MCF 10A (cell line): ENCODE measurements around the gene SPZ1. TPM values are rescaled to one million over a fixed set of nuclear protein-coding genes. Genes with fewer than 3 reads are reported as not detected.

Source experiments
- BruUV-seq: library from RNA; stranded (reverse); fragments of 400-500 nt; replicated peaks from 2 replicates; lab custom pipeline; 2021; lab: Mats Ljungman, UMichigan
- CTCF ChIA-PET: fragments of 300-600 bp; sonication (Branson Sonifier 250); formaldehyde crosslinking; extraction: SDS; loops from one replicate; lab custom pipeline; 2021; ENCODE audit warnings: antibody characterized with exemption, inconsistent platforms; lab: Yijun Ruan, JAX
- POLR2A ChIA-PET: fragments of 300-600, 350-650 bp; sonication (Branson Sonifier 250); formaldehyde crosslinking; extraction: SDS; loops from one replicate; lab custom pipeline; 2020; ENCODE audit warnings: antibody characterized with exemption, inconsistent platforms; lab: Yijun Ruan, JAX
- DNase-seq: peaks from one replicate; pipeline ENCODE4 v3.0.0-alpha.2; 2018; ENCODE audit not compliant: unreplicated experiment
- H3K27ac Mint-ChIP-seq: one replicate; pipeline ENCODE4 v1.8.0; 2022; ENCODE audit warnings: mild to moderate bottlenecking, low read depth, mixed read lengths; ENCODE audit not compliant: unreplicated experiment
- H3K27me3 Mint-ChIP-seq: one replicate; pipeline ENCODE4 v1.8.0; 2022; ENCODE audit warnings: mixed read lengths; ENCODE audit not compliant: insufficient read depth, unreplicated experiment
- H3K36me3 Mint-ChIP-seq: one replicate; pipeline ENCODE4 v1.8.0; 2022; ENCODE audit warnings: mild to moderate bottlenecking, moderate library complexity, mixed read lengths; ENCODE audit not compliant: insufficient read depth, unreplicated experiment
- H3K4me1 Mint-ChIP-seq: one replicate; pipeline ENCODE4 v1.8.0; 2022; ENCODE audit warnings: mixed read lengths; ENCODE audit not compliant: insufficient read depth, unreplicated experiment
- H3K4me3 Mint-ChIP-seq: one replicate; pipeline ENCODE4 v1.8.0; 2022; ENCODE audit warnings: mild to moderate bottlenecking, moderate library complexity, mixed read lengths; ENCODE audit not compliant: unreplicated experiment
- H3K9me3 Mint-ChIP-seq: one replicate; pipeline ENCODE4 v1.8.0; 2022; ENCODE audit warnings: mixed read lengths; ENCODE audit not compliant: unreplicated experiment
- intact Hi-C: fragments of 100-400 bp; cut with micrococcal nuclease; formaldehyde crosslinking; loops from 2 replicates; pipeline ENCODE4 v1.14.1; 2022
- total RNA-seq: library from RNA; stranded (reverse); gene quantifications from 2 replicates; pipeline ENCODE4 v1.2.3, GENCODE V29; 2022
- TF ChIP-seq, protein P1 (sequence below): fragments of 200-600 bp; IDR thresholded peaks from one replicate; pipeline ENCODE4 v1.8.0; 2022; ENCODE audit warnings: antibody characterized with exemption, mild to moderate bottlenecking; ENCODE audit not compliant: unreplicated experiment

The SPZ1 gene
- total RNA-seq, 1 experiment from 2014 or later: not detected

DNA sequence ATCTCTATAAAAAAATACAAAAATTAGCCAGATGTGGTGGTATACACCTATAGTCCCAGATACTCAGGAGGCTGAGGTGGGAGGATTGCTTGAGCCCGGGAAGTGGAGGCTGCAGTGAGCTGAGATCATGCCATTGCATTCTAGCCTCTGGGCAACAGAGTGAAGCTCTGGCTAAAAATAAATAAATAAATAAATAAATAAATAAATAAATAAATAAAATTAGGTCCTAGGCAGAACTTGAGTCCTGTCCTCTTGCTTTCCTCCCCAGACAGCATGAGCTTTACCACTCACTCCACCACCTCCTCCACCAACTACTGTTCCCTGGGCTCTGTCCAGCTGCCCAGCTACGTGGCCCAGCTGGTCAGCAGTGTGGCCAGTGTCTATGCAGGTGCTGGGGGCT is 31.6 kb upstream of the SPZ1 start:
- H3K9me3 Mint-ChIP-seq: peaks cover 5% of the 10 kb centered on the region
- H3K27ac Mint-ChIP-seq: no peak overlapping the region
- H3K4me1 Mint-ChIP-seq: no peaks in the 10 kb centered on the region
- no peaks in the 10 kb centered on the region for H3K27me3 Mint-ChIP-seq
- no peak overlapping the region for H3K4me3 Mint-ChIP-seq
- no peak for DNase-seq
- CTCF ChIA-PET: interaction anchor here (1.6 kb wide), 1 partner anchor 196 kb away, joined by 6 read pairs; no protein-coding TSS in a partner anchor
- POLR2A ChIA-PET: no interaction called here
- intact Hi-C loops: no loop called here
- TF ChIP-seq, protein P1, sequence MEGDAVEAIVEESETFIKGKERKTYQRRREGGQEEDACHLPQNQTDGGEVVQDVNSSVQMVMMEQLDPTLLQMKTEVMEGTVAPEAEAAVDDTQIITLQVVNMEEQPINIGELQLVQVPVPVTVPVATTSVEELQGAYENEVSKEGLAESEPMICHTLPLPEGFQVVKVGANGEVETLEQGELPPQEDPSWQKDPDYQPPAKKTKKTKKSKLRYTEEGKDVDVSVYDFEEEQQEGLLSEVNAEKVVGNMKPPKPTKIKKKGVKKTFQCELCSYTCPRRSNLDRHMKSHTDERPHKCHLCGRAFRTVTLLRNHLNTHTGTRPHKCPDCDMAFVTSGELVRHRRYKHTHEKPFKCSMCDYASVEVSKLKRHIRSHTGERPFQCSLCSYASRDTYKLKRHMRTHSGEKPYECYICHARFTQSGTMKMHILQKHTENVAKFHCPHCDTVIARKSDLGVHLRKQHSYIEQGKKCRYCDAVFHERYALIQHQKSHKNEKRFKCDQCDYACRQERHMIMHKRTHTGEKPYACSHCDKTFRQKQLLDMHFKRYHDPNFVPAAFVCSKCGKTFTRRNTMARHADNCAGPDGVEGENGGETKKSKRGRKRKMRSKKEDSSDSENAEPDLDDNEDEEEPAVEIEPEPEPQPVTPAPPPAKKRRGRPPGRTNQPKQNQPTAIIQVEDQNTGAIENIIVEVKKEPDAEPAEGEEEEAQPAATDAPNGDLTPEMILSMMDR: no peak
- H3K36me3 Mint-ChIP-seq: peaks cover 4% of the 10 kb centered on the region
- BruUV-seq: no TSS peak

DNA sequence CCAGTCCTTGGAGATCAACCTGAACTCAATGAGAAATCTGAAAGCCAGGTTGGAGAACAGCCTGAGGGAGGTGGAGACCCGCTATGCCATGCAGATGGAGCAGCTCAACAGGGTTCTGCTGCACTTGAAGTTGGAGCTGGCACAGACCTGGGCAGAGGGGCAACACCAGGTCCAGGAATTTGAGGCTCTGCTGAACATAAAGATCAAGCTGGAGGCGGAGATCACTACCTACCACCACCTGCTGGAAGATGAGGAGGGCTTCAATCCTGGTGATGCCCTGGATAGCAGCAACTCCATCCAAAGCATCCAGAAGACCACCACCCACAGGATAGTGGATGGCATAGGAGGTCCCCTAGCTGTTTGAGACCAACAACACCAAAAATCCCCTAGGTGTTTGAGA is 30.5 kb upstream of the SPZ1 start:
- peaks cover 4% of the 10 kb centered on the region for H3K36me3 Mint-ChIP-seq
- no peaks in the 10 kb centered on the region for H3K4me1 Mint-ChIP-seq
- no peaks in the 10 kb centered on the region for H3K27me3 Mint-ChIP-seq
- BruUV-seq: no TSS peak
- H3K9me3 Mint-ChIP-seq: no peaks in the 10 kb centered on the region
- TF ChIP-seq, protein P1: no peak
- DNase-seq: no peak
- CTCF ChIA-PET: interaction anchor here (0.6 to 1.6 kb wide), 2 partner anchors 197 to 206 kb away, joined by 4 to 6 read pairs; no protein-coding TSS in a partner anchor
- POLR2A ChIA-PET: interaction anchor here (0.8 kb wide), 1 partner anchor 33 kb away, joined by 5 read pairs; the partner anchor contains the start of gene SERINC5
- H3K27ac Mint-ChIP-seq: no peak overlapping the region
- H3K4me3 Mint-ChIP-seq: no peak overlapping the region
- intact Hi-C loops: no loop called here

DNA sequence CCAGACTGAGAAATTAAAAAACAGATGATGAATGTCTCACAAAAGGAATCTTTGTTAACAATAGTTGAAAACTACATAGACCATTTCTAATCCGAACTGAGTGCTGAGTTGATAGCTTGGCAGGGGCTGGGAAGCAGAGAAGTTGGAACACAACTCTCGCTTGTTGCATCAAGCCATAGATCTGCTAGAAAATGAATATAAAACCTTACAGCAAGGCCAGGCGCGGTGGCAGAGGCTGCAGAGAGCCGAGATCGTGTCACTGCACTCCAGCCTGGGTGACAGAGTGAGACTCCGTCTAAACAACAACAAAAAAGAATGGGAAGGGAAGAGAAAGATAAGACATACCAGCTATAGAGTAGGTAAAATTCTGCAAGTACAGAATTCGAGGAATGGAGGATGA is 28.0 kb upstream of the SPZ1 start:
- Mint-ChIP-seq H3K4me3 (no peak overlapping the region), H3K9me3 (no peaks in the 10 kb centered on the region), H3K27ac (no peak overlapping the region), H3K36me3 (peaks cover 4% of the 10 kb centered on the region), H3K4me1 (no peaks in the 10 kb centered on the region), H3K27me3 (no peaks in the 10 kb centered on the region)
- ChIA-PET CTCF (interaction anchor here (0.7 kb wide), 1 partner anchor 204 kb away, joined by 3 read pairs; no protein-coding TSS in a partner anchor), POLR2A (no interaction called here)
- DNase-seq: no peak
- TF ChIP-seq, protein P1: no peak
- no TSS peak for BruUV-seq
- intact Hi-C loops: no loop called here

DNA sequence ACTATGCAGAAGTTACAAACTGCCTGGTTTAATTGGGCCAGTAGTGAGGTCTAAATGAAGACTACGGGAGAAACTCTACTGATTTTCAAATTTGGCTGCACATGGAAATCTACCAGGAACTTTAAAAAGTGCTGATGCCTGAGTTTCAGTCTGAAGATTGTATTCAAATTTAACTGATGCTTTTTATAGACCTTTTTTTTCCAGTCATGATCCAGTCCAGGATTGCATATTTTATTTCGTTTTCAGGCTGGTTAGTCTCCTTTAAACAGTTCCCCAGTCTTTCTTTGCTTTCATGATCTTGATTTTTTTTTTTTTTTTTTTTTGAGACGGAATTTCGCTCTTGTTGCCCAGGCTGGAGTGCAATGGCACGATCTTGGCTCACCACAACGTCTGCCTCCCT is 23.7 kb upstream of the SPZ1 start:
- H3K4me1 Mint-ChIP-seq: no peaks in the 10 kb centered on the region
- POLR2A ChIA-PET: no interaction called here

More for the DNA sequence above, 23.7 kb upstream of the SPZ1 start:
- no peak for DNase-seq
- H3K4me3 Mint-ChIP-seq: no peak overlapping the region
- H3K36me3 Mint-ChIP-seq: no peaks in the 10 kb centered on the region
- H3K27me3 Mint-ChIP-seq: no peaks in the 10 kb centered on the region
- H3K9me3 Mint-ChIP-seq: no peaks in the 10 kb centered on the region
- BruUV-seq: no TSS peak
- TF ChIP-seq, protein P1: no peak
- intact Hi-C loops: no loop called here
- H3K27ac Mint-ChIP-seq: no peak overlapping the region
- CTCF ChIA-PET: interaction anchor here (0.7 to 1.3 kb wide), 2 partner anchors 9 to 11 kb away, joined by 4 read pairs; no protein-coding TSS in a partner anchor
